H1 (cell line): ENCODE data around the gene ZNF385D. TPM values are rescaled to one million over a fixed set of nuclear protein-coding genes. Genes with fewer than 3 reads are reported as not detected.

Source experiments
- CTCF ChIA-PET: fragments of 300-600 bp; sonication (Branson Sonifier 250); formaldehyde crosslinking; loops from one replicate; lab custom pipeline; 2021; ENCODE audit not compliant: partially characterized antibody; lab: Charles Lee
- POLR2A ChIA-PET: fragments of 300-600 bp; sonication (Branson Sonifier 250); formaldehyde crosslinking; loops from one replicate; lab custom pipeline; 2021; ENCODE audit warnings: inconsistent platforms; ENCODE audit not compliant: partially characterized antibody; lab: Charles Lee
- DNase-seq, 2 experiments: peaks; one replicate each; pipeline versions ENCODE4 v3.0.0 to v3.0.0-alpha.2; 2010 to 2022; ENCODE audit warnings: low spot score in 2 of 2, low read depth in 1 of 2, mixed read lengths in 1 of 2
- FAIRE-seq: peaks from 2 replicates; lab custom pipeline; 2011; peaks lifted over from hg19 to GRCh38; lab: Jason Lieb, UNC
- H2AFZ ChIP-seq: 2 replicates; pipeline ENCODE4 v1.8.1; 2012; ENCODE audit warnings: low read length, inconsistent platforms
- H2AK5ac ChIP-seq: 2 replicates; pipeline ENCODE4 v1.6.1; 2013; ENCODE audit warnings: low read depth, low read length
- H2BK120ac ChIP-seq: replicated peaks from 2 replicates; pipeline ENCODE3; 2013; ENCODE audit warnings: low read depth, low read length, inconsistent platforms
- H2BK12ac ChIP-seq: 2 replicates; pipeline ENCODE4 v1.6.1; 2013; ENCODE audit warnings: low read depth, low read length
- H2BK15ac ChIP-seq: 2 replicates; pipeline ENCODE4 v1.6.1; 2013; ENCODE audit warnings: low read length
- H2BK20ac ChIP-seq: 2 replicates; pipeline ENCODE4 v1.6.1; 2013; ENCODE audit warnings: low read length
- H2BK5ac ChIP-seq: 2 replicates; pipeline ENCODE4 v1.6.1; 2013; ENCODE audit warnings: low read depth, low read length
- H3K14ac ChIP-seq: 2 replicates; pipeline ENCODE4 v1.6.1; 2013; ENCODE audit warnings: inconsistent platforms; ENCODE audit not compliant: insufficient read length
- H3K18ac ChIP-seq: 2 replicates; pipeline ENCODE4 v1.6.1; 2013; ENCODE audit warnings: low read length; ENCODE audit errors: extremely low read depth
- H3K23ac ChIP-seq: 2 replicates; pipeline ENCODE4 v1.6.1; 2013; ENCODE audit warnings: inconsistent platforms; ENCODE audit not compliant: insufficient read length
- H3K23me2 ChIP-seq: 2 replicates; pipeline ENCODE4 v1.6.1; 2013; ENCODE audit warnings: low read depth, low read length
- H3K27ac ChIP-seq: 2 replicates; pipeline ENCODE4 v1.6.1; 2011; ENCODE audit warnings: low read depth, low read length, inconsistent platforms
- H3K27me3 ChIP-seq, 4 experiments: replicated peaks in 1 of 4; 1 replicate in 1 of 4; 2 replicates in 3 of 4; pipeline versions ENCODE4 v1.6.1 to v1.8.1; 2011 to 2013; ENCODE audit warnings: low read length in 3 of 4, mild to moderate bottlenecking in 3 of 4, inconsistent platforms in 2 of 4, mixed read lengths in 2 of 4, moderate library complexity in 1 of 4; ENCODE audit not compliant: control insufficient read depth in 3 of 4, insufficient read depth in 3 of 4; ENCODE audit errors: extremely low read depth in 1 of 4
- H3K36me3 ChIP-seq, 4 experiments: 2 replicates each; pipeline versions ENCODE4 v1.6.1 to v1.8.1; 2011 to 2013; ENCODE audit warnings: mild to moderate bottlenecking in 4 of 4, low read length in 3 of 4, moderate library complexity in 2 of 4, control low read depth in 1 of 4, inconsistent platforms in 1 of 4; ENCODE audit not compliant: insufficient read depth in 4 of 4, control insufficient read depth in 2 of 4
- H3K4ac ChIP-seq: replicated peaks from 2 replicates; pipeline ENCODE3; 2013; ENCODE audit warnings: low read length, low read depth, mixed read lengths, inconsistent platforms; ENCODE audit not compliant: insufficient read length
- H3K4me1 ChIP-seq, 4 experiments: replicated peaks in 1 of 4; 1 replicate in 1 of 4; 2 replicates in 3 of 4; pipeline versions ENCODE4 v1.6.1 to v1.8.1; 2011 to 2013; ENCODE audit warnings: low read length in 3 of 4, inconsistent platforms in 2 of 4, mixed read lengths in 1 of 4; ENCODE audit not compliant: insufficient read depth in 4 of 4, control insufficient read depth in 3 of 4
- H3K4me2 ChIP-seq, 2 experiments: 2 replicates each; pipeline versions ENCODE4 v1.6.1 to v1.8.1; 2011 to 2013; ENCODE audit warnings: low read depth in 2 of 2, low read length in 2 of 2, control low read depth in 1 of 2, inconsistent platforms in 1 of 2, mild to moderate bottlenecking in 1 of 2; ENCODE audit not compliant: insufficient read depth in 1 of 2
- H3K4me3 ChIP-seq, 4 experiments: fragments of 200-600, 300-600 bp in 1 of 4; sonication (generic), shearing (Covaris generic), sonication (Bioruptor Twin) in 1 of 4; 2 replicates each; pipeline versions ENCODE4 v1.5.1 to v1.8.1; 2011 to 2016; ENCODE audit warnings: low read length in 4 of 4, low read depth in 3 of 4, control low read depth in 2 of 4, inconsistent platforms in 2 of 4, mild to moderate bottlenecking in 2 of 4, mixed read lengths in 1 of 4, moderate library complexity in 1 of 4; ENCODE audit not compliant: insufficient read depth in 2 of 4; ENCODE audit errors: extremely low read depth in 1 of 4
- H3K56ac ChIP-seq: replicated peaks from 2 replicates; pipeline ENCODE3; 2013; ENCODE audit warnings: low read depth, mild to moderate bottlenecking, mixed read lengths, low read length, inconsistent platforms; ENCODE audit not compliant: insufficient read length
- H3K79me1 ChIP-seq: 2 replicates; pipeline ENCODE4 v1.6.1; 2013; ENCODE audit warnings: low read depth, low read length, control low read depth
- H3K79me2 ChIP-seq, 2 experiments: 2 replicates each; pipeline versions ENCODE4 v1.6.1 to v1.8.1; 2012 to 2013; ENCODE audit warnings: low read length in 2 of 2, mild to moderate bottlenecking in 2 of 2, inconsistent platforms in 1 of 2; ENCODE audit not compliant: insufficient read depth in 2 of 2, control insufficient read depth in 1 of 2
- H3K9ac ChIP-seq, 4 experiments: replicated peaks in 1 of 4; 1 replicate in 1 of 4; 2 replicates in 3 of 4; pipeline versions ENCODE4 v1.6.1 to v1.8.1; 2011 to 2013; ENCODE audit warnings: low read depth in 3 of 4, low read length in 3 of 4, control low read depth in 2 of 4, mild to moderate bottlenecking in 2 of 4, moderate library complexity in 2 of 4, inconsistent platforms in 1 of 4; ENCODE audit errors: extremely low read depth in 1 of 4
- H3K9me3 ChIP-seq, 2 experiments: 2 replicates each; pipeline versions ENCODE4 v1.6.1 to v1.8.1; 2012 to 2013; ENCODE audit warnings: mild to moderate bottlenecking in 2 of 2, moderate library complexity in 2 of 2, control low read depth in 1 of 2, inconsistent platforms in 1 of 2, low read depth in 1 of 2, low read length in 1 of 2, mixed read lengths in 1 of 2; ENCODE audit not compliant: insufficient read depth in 2 of 2
- H4K20me1 ChIP-seq, 2 experiments: replicated peaks in 1 of 2; 2 replicates each; pipeline versions ENCODE3 to v1.8.1; 2011 to 2013; ENCODE audit warnings: inconsistent platforms in 2 of 2, low read length in 2 of 2, mild to moderate bottlenecking in 1 of 2; ENCODE audit not compliant: insufficient read depth in 2 of 2, control insufficient read depth in 1 of 2
- H4K5ac ChIP-seq: 2 replicates; pipeline ENCODE4 v1.6.1; 2013; ENCODE audit warnings: low read length, low read depth, mixed read lengths, inconsistent platforms; ENCODE audit not compliant: insufficient read length
- H4K8ac ChIP-seq: 2 replicates; pipeline ENCODE4 v1.8.0; 2013; ENCODE audit warnings: mild to moderate bottlenecking, moderate library complexity, low read length, inconsistent platforms; ENCODE audit not compliant: insufficient read depth; ENCODE audit errors: extremely low read depth
- H4K91ac ChIP-seq: replicated peaks from 2 replicates; pipeline ENCODE3; 2013; ENCODE audit warnings: low read length, mixed read lengths, inconsistent platforms; ENCODE audit not compliant: insufficient read length
- WGBS, 2 experiments: shearing (Covaris generic) in 1 of 2; methylation state at CpG; one replicate each; pipeline versions ENCODE4 v1.1.6 to v1.1.7; 2013 to 2015; ENCODE audit warnings: low lambda C conversion rate in 2 of 2, mixed read lengths in 2 of 2, inconsistent platforms in 1 of 2, low coverage in 1 of 2, missing lambda C conversion rate in 1 of 2; ENCODE audit not compliant: insufficient replicate concordance in 2 of 2, insufficient coverage in 1 of 2, insufficient read length in 1 of 2; ENCODE audit errors: extremely low coverage in 1 of 2, missing lambda C conversion rate in 1 of 2; 5-methylcytosine and 5-hydroxymethylcytosine counted together
- polyA plus RNA-seq, 7 experiments: library from polyadenylated mRNA; depleted of rRNA in 3 of 7; stranded (reverse) in 5 of 7; unstranded in 2 of 7; fragments of >200 nt in 5 of 7; fragments of 200-250 nt in 2 of 7; gene quantifications; 1 replicate in 5 of 7; 2 replicates in 1 of 7; 4 replicates in 1 of 7; pipeline versions ENCODE4 v1.2.1 to v1.2.3, GENCODE V29; 2011 to 2013; ENCODE audit warnings: missing spikeins in 2 of 7, mixed read lengths in 2 of 7
- total RNA-seq: library from RNA; stranded (reverse); fragmentation: NEBNext Ultra II Directional; extraction: Animal tissue kit (Norgen Biotek cat#: 25700); gene quantifications from 2 replicates; pipeline ENCODE4 v1.2.1, GENCODE V29; 2021

Gene ZNF385D
- total and polyA plus RNA-seq, 2 of the 8 experiments (the other 6 are each of a cell fraction or from before 2014, with no cell fraction given): 5.9 to 10.8 TPM

DNA sequence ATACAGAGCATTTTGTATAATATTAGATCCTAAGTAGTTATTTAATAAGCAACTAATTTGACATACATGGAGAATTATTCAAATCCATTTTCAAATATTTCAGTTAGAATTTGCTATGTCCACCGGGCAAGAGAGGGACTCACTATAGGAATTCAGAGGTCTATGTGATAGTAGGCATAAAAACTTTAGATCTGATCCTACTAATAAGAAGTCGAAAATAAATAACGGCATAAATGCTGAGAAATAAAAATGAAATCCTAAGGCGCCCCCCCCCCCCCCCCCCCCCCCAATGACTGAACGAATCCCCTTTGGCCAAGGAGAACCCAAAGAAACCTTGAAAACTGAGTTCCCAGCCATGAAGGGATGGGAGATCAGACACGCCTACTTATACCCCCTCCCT, 80.6 kb downstream of the ZNF385D start:
- H3K4me3 ChIP-seq: no peak overlapping the region
- no peaks in the 10 kb centered on the region for H3K79me2 ChIP-seq
- no peak overlapping the region for H2BK12ac ChIP-seq
- no peak overlapping the region for H4K5ac ChIP-seq
- H4K8ac ChIP-seq: no peak overlapping the region
- no peak overlapping the region for H3K18ac ChIP-seq
- H3K27ac ChIP-seq: no peak overlapping the region
- POLR2A ChIA-PET: no interaction called here
- H2BK120ac ChIP-seq: no peak overlapping the region
- no peak overlapping the region for H3K14ac ChIP-seq
- no peak overlapping the region for H2AK5ac ChIP-seq
- H3K4me2 ChIP-seq: no peak overlapping the region
- no peaks in the 10 kb centered on the region for H4K20me1 ChIP-seq
- no peak overlapping the region for H2BK20ac ChIP-seq
- H3K23ac ChIP-seq: no peak overlapping the region
- no peak overlapping the region for H3K56ac ChIP-seq
- no peaks in the 10 kb centered on the region for H3K27me3 ChIP-seq
- no peak overlapping the region for H2BK5ac ChIP-seq
- H4K91ac ChIP-seq: no peak overlapping the region
- H3K36me3 ChIP-seq: no peaks in the 10 kb centered on the region
- H3K4me1 ChIP-seq: peaks cover 0 to 11% (median 4%) of the 10 kb centered on the region in 4 experiments; a peak in 6 of 7 replicates
- no peak for FAIRE-seq
- WGBS, 2 experiments: 98% methylated on average over 4 of the region's 6 CpGs; no CpG with 5 or more reads in 1 of the 2 experiments
- no peak overlapping the region for H3K9ac ChIP-seq
- no peak overlapping the region for H2AFZ ChIP-seq
- no peaks in the 10 kb centered on the region for H3K9me3 ChIP-seq
- no peak for DNase-seq
- no peak overlapping the region for H3K4ac ChIP-seq
- no peaks in the 10 kb centered on the region for H3K79me1 ChIP-seq
- H2BK15ac ChIP-seq: no peak overlapping the region
- CTCF ChIA-PET: interaction anchor here (1.2 kb wide), 3 partner anchors 14 to 133 kb away, joined by 3 to 6 read pairs (median 3); no protein-coding TSS in a partner anchor
- peaks cover 1% of the 10 kb centered on the region; the same call in 1 of the 2 replicates for H3K23me2 ChIP-seq
